ENCODE results near the gene JMY. TPM values are rescaled to one million over a fixed set of nuclear protein-coding genes. Genes with fewer than 3 reads are reported as not detected.

JMY gene
- total RNA-seq, 1 donor, result 30.8 TPM

GRCh38 chr5:79269733-79270166 is 33.8 kb downstream of the JMY start:
- no peak overlapping the region for H2AFZ ChIP-seq (ENCODE audit: low read length)
- H3K79me2 ChIP-seq (ENCODE audit: insufficient read depth, low read length), result peaks cover 2% of the 10 kb centered on the region
- H3K9me3 ChIP-seq (ENCODE audit: low read depth, low read length), result no peaks in the 10 kb centered on the region
- H3K27me3 ChIP-seq (ENCODE audit: insufficient read depth, low read length), result no peaks in the 10 kb centered on the region
- peaks cover 5% of the 10 kb centered on the region for H4K20me1 ChIP-seq (ENCODE audit: insufficient read depth, low read length)
- TF ChIP-seq CTCF (IDR thresholded peaks at IDR 0.05; ENCODE audit: extremely low read depth, low read depth, low read length), result no peak
- no peak overlapping the region for H3K4me2 ChIP-seq (ENCODE audit: insufficient read depth, low read length)
- H3K36me3 ChIP-seq (ENCODE audit: insufficient read depth, low read length), result no peaks in the 10 kb centered on the region
- H3K4me1 ChIP-seq (ENCODE audit: insufficient read depth, low read length), result no peaks in the 10 kb centered on the region
- no peak for DNase-seq (ENCODE audit: insufficient read length, low spot score, missing footprints)
- H3K4me3 ChIP-seq (ENCODE audit: insufficient read depth, low read length), result no peak overlapping the region
- no peak overlapping the region for H3K27ac ChIP-seq (ENCODE audit: low read depth, low read length)

- H3K27me3 ChIP-seq (ENCODE audit: insufficient read depth, low read length), result no peaks in the 10 kb centered on the region
- no peaks in the 10 kb centered on the region for H3K36me3 ChIP-seq (ENCODE audit: insufficient read depth, low read length)
- no peak overlapping the region for H3K27ac ChIP-seq (ENCODE audit: low read depth, low read length)
- no peak for TF ChIP-seq CTCF (IDR thresholded peaks at IDR 0.05; ENCODE audit: extremely low read depth, low read depth, low read length)
- DNase-seq (ENCODE audit: insufficient read length, low spot score, missing footprints), result no peak
- no peak overlapping the region for H3K4me2 ChIP-seq (ENCODE audit: insufficient read depth, low read length)
- peaks cover 9% of the 10 kb centered on the region for H4K20me1 ChIP-seq (ENCODE audit: insufficient read depth, low read length)
- H3K4me3 ChIP-seq (ENCODE audit: insufficient read depth, low read length), result no peak overlapping the region
- H3K9me3 ChIP-seq (ENCODE audit: low read depth, low read length), result no peaks in the 10 kb centered on the region
- H3K4me1 ChIP-seq (ENCODE audit: insufficient read depth, low read length), result no peaks in the 10 kb centered on the region
- no peak overlapping the region for H2AFZ ChIP-seq (ENCODE audit: low read length)
- peaks cover 2% of the 10 kb centered on the region for H3K79me2 ChIP-seq (ENCODE audit: insufficient read depth, low read length)
Measured at GRCh38 chr5:79273341-79273740, 37.4 kb downstream of the JMY start.

- H3K4me3 ChIP-seq (ENCODE audit: insufficient read depth, low read length), result no peak overlapping the region
- peaks cover 4% of the 10 kb centered on the region for H4K20me1 ChIP-seq (ENCODE audit: insufficient read depth, low read length)
- no peak overlapping the region for H3K4me2 ChIP-seq (ENCODE audit: insufficient read depth, low read length)
- no peak for TF ChIP-seq CTCF (IDR thresholded peaks at IDR 0.05; ENCODE audit: extremely low read depth, low read depth, low read length)
- H3K36me3 ChIP-seq (ENCODE audit: insufficient read depth, low read length), result no peaks in the 10 kb centered on the region
- H3K4me1 ChIP-seq (ENCODE audit: insufficient read depth, low read length), result no peaks in the 10 kb centered on the region
- H3K27ac ChIP-seq (ENCODE audit: low read depth, low read length), result no peak overlapping the region
- DNase-seq (ENCODE audit: insufficient read length, low spot score, missing footprints), result no peak
- H2AFZ ChIP-seq (ENCODE audit: low read length), result no peak overlapping the region
- no peaks in the 10 kb centered on the region for H3K79me2 ChIP-seq (ENCODE audit: insufficient read depth, low read length)
- H3K9me3 ChIP-seq (ENCODE audit: low read depth, low read length), result no peaks in the 10 kb centered on the region
- no peaks in the 10 kb centered on the region for H3K27me3 ChIP-seq (ENCODE audit: insufficient read depth, low read length)
Measured at GRCh38 chr5:79284846-79285245, 48.9 kb downstream of the JMY start.

GRCh38 chr5:79285285-79285684 is 49.4 kb downstream of the JMY start:
- DNase-seq (ENCODE audit: insufficient read length, low spot score, missing footprints), result no peak
- no peaks in the 10 kb centered on the region for H3K27me3 ChIP-seq (ENCODE audit: insufficient read depth, low read length)
- no peak overlapping the region for H2AFZ ChIP-seq (ENCODE audit: low read length)
- no peaks in the 10 kb centered on the region for H3K9me3 ChIP-seq (ENCODE audit: low read depth, low read length)
- no peak overlapping the region for H3K4me2 ChIP-seq (ENCODE audit: insufficient read depth, low read length)
- H3K27ac ChIP-seq (ENCODE audit: low read depth, low read length), result no peak overlapping the region
- H3K79me2 ChIP-seq (ENCODE audit: insufficient read depth, low read length), result no peaks in the 10 kb centered on the region
- no peaks in the 10 kb centered on the region for H3K36me3 ChIP-seq (ENCODE audit: insufficient read depth, low read length)
- no peak overlapping the region for H3K4me3 ChIP-seq (ENCODE audit: insufficient read depth, low read length)
- H4K20me1 ChIP-seq (ENCODE audit: insufficient read depth, low read length), result peaks cover 4% of the 10 kb centered on the region
- H3K4me1 ChIP-seq (ENCODE audit: insufficient read depth, low read length), result no peaks in the 10 kb centered on the region
- no peak for TF ChIP-seq CTCF (IDR thresholded peaks at IDR 0.05; ENCODE audit: extremely low read depth, low read depth, low read length)
